ENCODE measurements around the gene PHF19.

Gene PHF19

GRCh38 chr9:120876842-120877240 lies at the start of gene PHF19:
PHF19 (minus strand) TSS chr9:120877188; CDS start chr9:120874741, 2,447 bp downstream.
- ATAC-seq, result peak; percentile 7 to 28

- ATAC-seq, result peak; percentile 18 to 31
These were observed 49.5 kb upstream of the PHF19 start, which contains the start of gene TRAF1 for GRCh38 chr9:120926397-120926928. TRAF1 (minus strand) TSS chr9:120926796; CDS start chr9:120926075, 721 bp downstream.

DNA sequence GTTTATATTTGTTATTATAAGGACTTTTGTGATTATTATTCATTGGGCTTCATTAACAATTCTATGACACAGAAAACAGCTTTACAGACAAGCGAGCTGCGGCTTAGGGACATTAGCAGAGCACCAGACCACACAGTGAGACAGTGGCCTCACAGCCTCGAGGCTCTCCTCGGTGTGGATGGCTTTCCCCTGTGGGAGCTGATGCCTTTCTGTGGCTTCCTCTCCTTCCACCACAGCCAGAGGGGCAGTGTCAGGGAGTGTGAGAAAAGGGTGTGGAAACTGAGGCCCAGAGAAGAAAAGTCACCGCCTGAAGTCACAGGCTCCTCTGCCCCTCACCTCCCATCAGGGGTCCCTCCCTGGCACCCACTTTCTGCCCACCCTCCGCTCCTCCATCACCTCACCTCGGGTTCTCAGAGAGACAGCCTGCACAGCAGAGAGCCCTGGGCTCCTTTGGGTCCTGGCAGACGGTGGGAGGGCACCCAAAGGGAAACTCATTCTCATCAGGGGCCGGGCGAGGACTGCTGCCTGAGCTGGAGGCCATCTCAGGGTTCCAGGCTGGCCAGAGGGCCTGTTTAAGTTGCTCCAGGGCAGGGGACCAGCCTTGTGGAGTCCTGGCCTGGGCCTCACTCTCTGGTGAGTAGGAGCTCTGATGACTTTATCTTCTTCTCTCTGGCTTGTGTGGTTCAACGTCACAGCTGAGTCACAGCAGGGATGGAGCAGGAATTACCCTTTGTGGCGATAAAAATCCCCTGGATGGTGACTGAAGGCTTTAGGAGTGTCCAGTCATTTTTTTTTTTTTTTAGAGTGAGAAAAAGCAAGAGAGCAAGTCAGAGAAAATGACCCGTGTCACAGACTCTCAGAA lies 48.8 kb upstream of the PHF19 start:
- ATAC-seq, result peak; percentile 73 to 75

DNA sequence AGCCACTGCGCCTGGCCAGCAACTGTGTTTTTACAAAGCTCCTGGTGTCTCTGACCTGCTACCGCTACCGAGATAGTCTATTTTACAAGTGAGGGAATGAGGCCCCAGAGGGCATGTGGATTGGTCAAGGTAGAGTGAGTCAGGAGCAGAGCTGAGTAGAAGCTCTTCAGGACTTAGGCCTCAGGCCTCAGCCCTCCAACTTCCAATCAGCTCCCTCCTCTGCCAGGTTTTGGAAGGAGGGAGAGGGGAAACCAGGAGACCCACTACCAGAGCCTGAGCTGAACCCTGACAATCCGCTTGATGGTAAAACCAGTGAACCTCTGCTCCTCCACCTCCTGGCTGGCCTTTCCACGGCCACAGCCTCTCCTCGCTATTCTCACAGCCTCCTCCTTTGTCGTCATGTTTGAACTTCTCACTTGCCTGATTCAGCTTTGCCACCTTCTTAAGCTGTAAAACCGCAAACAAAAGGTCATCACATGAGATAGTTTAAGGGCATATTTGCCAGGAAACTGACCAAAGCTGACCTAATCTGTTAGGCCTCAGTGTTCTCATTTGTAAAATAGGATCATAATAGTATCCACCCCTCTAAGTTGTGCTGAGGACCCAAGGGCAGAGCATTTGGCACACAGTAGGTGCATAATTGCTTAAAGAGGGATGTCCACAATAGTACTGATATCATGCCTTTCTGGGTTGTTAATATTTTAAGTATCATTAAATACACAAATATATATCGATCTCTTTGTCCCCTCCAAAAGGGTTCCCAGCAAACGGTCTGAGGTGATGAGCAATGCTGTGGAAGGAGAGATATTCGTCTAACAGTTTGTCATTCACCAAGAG lies 47.9 kb upstream of the PHF19 start:
- peak; percentile 4 to 7 for ATAC-seq

DNA sequence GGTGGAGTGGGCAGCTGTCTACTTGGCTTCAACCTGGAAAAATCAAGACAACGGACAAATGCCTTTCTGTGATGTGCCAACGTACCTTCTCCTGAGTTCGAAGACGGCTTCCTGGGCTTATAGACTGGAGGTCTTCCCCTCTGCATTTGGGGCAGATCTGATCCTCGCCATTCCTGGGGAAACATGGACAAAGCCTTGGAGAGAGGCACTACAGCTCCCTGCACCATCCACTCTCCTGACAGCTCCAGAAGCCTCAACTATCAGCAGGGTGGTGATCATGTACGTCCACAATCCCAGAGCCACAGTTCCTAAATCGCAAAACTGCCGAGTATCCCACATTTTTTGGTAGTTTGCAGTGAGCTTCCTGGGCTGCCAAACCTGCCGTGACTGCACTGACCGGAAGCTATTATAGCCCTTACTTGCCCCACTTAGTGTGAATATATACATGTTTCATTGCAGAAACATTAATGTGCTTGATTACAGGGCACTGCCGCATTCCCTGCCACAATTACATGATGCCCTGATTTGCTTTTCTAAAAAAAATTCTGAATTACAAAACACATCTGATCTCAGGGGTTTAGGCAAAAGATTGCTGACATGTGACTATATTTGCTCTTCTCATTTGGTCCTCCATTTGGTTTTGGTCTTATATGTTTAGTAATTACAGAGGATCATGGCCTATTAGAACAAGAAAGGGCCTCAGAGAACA lies 46.8 kb upstream of the PHF19 start:
- no peak for ATAC-seq

DNA sequence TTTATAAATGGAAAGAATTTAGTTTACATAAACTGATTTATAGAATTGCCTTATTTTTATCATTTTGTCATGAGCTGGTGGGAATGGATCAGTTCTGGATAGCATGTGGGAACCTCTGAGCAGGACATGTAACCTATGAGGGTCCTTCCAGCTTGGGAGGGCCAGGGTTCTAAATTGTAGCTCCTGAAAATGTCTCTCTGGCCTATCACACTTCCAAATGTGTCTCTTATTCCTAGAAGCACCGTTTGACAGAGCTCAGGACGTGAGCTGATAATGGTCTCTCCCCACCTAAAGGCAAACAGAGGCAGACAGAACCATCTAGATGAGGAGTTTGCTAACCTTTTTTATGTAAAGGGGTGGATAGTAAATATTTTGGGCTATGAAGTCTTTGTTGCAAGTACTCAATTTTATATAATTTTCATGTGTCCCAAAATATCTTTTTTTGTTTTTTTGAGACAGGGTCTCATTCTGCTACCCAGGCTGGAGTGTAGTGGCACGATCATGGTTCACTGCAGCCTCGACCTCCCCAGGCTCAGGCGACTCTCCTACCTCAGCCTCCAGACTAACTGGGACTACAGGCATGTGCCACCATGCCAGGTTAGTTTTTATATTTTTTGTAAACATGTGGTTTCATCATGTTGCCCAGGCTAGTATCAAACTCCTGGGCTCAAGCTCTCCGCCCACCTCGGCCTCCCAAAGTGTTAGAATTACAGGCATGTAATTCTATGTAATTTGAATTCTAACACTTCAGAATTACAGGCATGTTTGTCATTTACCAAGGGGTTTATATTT lies 45.6 kb upstream of the PHF19 start:
- ATAC-seq, result no peak

DNA sequence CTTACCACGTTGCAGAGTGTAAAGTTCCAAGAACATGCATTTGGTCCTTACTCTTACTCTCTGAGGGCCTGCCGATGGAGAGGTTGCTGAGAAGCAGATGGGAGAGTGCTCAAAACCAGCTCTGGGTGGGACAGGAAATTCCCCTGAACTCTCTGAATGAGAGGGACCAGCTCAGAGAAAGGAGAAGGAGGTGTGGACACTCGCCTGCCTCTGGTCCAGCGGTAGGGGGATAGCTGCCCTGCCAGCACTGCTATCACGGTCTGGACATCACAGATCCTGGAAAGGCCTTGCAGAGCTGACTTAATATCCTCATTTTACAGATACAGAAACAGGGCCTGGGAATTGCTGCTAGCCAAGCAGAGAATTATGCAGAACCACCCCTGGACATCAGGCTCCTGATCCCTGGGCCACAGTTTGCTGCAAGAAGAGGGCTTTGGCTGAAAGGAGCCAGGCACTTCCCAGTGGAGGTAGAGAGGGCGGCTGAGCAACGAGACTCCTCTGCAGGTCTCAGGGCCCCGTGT lies 44.7 kb upstream of the PHF19 start:
- no peak for ATAC-seq

GRCh38 chr9:120920806-120921178 lies 43.8 kb upstream of the PHF19 start:
- peak; percentile 10 to 13 for ATAC-seq

- ATAC-seq, result no peak
These were observed 43.1 kb upstream of the PHF19 start for GRCh38 chr9:120919843-120920805.

- ATAC-seq, result no peak
These were observed 42.2 kb upstream of the PHF19 start for GRCh38 chr9:120918931-120919842.

DNA sequence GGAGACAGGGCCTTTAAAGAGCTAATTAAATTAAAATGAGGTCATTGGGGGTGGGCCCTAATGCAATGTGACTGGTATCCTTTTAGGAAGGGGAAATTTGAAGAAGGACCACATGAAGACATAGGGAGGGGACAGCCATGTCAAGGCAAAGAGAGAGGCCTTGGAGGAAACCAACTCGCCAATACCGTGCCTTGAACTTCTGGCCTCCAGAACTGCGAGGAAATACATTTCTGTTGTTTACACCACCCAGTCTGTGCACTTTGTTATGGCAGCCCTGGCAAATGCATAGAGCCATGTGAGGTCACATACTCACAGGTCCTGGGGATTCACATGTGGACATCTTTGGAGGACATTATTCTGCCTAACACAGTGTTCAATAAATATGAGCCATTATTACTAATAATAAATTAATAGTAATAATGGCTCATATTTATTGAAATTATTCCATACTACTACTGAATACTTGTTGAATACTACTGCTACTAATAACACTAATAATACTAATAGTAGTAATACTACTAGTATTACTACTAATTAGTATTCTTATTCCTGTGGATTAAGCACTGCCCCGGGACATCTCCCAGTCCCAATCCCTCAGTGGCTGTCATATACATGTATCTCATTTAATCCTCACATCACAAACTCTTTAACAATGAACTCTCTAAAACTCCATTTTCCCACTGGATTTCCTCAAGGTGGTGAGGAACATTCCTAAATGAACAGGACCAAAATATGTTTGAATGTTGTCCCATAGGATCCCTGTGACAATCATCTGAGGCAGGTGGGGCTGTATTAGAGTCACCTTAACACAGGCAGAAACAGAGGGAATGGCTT lies 41.2 kb upstream of the PHF19 start:
- ATAC-seq, result no peak

DNA sequence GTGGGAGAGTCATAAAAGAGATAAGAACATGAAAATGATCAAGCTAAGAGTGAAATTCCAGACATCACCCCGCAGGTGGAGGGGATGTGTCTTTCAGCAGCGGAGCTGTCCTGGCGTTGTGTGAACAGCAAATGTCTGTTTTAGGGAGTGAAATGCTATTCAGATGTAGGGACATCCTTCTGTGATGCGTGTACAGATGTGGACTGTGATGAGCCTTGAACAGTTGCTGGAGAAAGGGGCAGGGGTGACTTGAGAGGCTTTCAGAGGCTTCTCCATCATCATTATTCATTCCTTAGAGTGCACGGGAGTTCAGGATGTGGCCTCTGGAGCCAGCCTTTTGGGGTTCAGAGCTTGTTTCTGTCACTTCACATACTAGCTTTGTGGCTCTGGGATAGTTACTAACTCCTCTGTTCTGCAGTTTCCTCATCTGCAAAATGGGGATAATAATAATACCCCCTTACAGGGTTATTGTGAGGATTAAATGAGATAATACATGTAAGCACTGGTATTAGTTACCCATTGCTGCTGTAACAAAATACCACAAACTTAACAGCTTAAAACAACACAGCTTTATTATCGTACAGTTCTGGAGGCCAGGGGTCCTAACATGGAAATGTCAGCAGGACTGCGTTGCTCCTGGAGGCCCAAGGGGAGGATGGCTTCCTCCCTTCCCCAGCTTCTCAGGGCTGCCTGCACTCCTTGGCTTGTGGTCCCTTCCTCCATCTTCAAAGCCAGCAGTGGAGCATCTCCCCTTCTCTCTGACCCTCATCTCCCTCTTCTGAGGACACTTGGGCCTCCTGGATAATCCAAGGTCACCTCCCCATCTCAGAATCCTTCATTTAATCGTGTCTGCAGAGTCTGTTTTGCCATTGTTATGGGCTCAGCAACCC lies 40.2 kb upstream of the PHF19 start:
- ATAC-seq, result no peak

DNA sequence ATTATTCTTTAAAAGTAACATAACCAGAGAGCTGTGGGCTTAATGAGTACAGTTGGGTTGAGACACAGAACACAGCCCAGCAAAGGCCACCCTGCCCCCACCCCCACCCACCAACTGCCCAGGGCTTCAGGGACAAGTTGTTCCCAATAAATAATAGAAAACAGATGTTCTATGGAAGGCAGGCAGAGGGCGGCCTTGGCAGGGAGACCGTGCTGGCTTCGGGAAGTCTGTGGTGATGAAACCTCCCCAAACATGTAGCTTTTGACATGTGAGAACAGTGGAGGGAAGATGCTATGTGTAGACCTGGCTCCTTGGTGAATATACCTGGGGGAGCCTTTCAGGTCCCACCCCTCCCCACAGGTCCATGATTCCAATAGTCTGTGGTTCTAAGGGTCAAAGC lies 39.6 kb upstream of the PHF19 start:
- ATAC-seq, result no peak

GRCh38 chr9:120915854-120916470 lies 39.0 kb upstream of the PHF19 start:
- ATAC-seq, result peak; percentile 54 to 62

GRCh38 chr9:120914953-120915352 lies 38.0 kb upstream of the PHF19 start:
- ATAC-seq, result no peak

DNA sequence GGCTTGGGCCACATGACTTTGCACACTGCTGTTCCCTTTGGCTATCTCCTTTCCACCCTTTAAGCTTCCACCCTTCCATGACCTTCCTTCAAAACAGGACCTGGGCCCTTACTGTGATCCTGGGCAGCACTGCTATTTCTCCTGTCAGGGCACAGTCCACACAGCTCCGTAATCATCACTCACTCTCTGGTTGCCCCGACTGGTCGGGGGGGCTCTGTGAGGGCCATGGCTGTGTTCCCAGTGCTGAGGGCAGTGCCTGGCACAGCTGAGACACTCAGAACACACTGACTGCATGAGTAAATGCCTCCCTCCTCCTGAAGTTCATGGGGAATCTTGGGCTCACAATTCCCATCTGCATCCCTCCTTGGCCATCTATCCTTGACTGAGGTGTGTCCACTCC lies 37.4 kb upstream of the PHF19 start:
- no peak for ATAC-seq

Data from activated CD4-positive, CD25-positive, alpha-beta regulatory T cell treated with anti-CD3 and anti-CD28 coated beads, Interleukin-2, amount 50 U/mL, for 24 hours (primary cell).